ENCODE data around the gene KRTAP5-4. TPM values are rescaled to one million over a fixed set of nuclear protein-coding genes. Genes with fewer than 3 reads are reported as not detected.

The KRTAP5-4 gene
- total RNA-seq, 2 donors from 2014 or later, result not detected

DNA sequence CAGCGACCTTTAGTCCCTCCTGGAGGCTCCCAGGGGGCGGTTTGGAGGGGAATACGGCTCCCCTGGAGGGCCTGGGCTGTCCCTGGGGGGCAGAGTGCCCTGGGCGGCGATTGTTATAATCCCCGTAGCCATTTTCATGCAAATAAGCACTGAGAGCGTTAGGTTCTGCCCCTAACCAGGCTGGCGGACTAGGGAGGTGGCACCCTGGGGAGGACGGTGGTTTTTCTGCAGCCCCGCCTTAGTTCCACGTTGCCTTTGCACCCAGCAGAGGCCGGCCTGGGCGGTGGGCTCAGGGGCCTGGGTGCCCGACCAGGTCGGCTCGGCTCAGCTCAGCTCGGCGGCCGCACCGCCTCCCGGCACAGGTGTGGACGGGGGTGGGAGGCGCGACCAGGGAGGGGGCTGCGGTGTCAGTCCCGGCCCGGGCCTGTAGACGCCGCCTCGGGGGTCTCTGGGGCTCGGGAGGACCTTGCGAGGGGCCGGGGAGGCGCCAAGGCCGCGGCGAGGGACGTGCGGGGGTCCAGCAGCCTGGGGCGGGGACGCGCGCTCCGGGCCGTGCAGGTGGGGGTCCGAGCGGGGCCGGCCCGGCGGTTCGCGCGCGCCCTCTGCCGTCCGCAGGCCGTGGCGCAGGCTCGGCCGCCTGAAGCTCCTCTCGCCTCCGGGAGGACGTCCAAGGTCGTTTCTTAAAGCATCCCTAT, 47.6 kb downstream of the KRTAP5-4 start:
- Histone ChIP-seq H3K9me3 (peaks cover 0 to 8% of the 10 kb centered on the region in 2 donors), H3K4me3 (peak overlapping the region; percentile 24 to 83)
- DNase-seq (ENCODE audit: low spot score), result no peak

DNA sequence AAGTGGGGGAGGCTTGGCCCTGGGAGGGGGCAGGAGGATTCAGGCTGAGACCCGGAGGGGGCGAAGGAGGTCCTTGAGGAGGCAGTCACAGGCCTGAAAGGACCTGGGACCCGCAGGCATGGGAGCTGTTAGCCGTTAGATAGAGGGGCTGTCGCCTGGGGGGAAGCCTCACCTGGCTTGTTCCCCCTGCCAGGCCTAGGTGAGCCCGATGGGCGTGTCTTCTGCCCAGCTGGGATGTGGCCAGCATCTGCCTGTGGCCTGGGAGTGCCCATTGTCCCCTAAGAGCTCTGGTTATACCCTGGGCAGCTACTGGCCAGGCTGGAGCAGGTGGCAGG, 48.1 kb downstream of the KRTAP5-4 start:
- Histone ChIP-seq H3K4me1 (peaks cover 0 to 48% of the 10 kb centered on the region in 2 donors), H3K36me3 (no peaks in the 10 kb centered on the region), H3K4me3 (peak overlapping the region; percentile 24 to 83), H3K27ac (peak overlapping the region; percentile 91 to 93), H3K9me3 (peaks cover 0 to 8% of the 10 kb centered on the region in 2 donors), H3K27me3 (no peaks in the 10 kb centered on the region)
- no peak for DNase-seq (ENCODE audit: low spot score)
- TF ChIP-seq, protein P1, sequence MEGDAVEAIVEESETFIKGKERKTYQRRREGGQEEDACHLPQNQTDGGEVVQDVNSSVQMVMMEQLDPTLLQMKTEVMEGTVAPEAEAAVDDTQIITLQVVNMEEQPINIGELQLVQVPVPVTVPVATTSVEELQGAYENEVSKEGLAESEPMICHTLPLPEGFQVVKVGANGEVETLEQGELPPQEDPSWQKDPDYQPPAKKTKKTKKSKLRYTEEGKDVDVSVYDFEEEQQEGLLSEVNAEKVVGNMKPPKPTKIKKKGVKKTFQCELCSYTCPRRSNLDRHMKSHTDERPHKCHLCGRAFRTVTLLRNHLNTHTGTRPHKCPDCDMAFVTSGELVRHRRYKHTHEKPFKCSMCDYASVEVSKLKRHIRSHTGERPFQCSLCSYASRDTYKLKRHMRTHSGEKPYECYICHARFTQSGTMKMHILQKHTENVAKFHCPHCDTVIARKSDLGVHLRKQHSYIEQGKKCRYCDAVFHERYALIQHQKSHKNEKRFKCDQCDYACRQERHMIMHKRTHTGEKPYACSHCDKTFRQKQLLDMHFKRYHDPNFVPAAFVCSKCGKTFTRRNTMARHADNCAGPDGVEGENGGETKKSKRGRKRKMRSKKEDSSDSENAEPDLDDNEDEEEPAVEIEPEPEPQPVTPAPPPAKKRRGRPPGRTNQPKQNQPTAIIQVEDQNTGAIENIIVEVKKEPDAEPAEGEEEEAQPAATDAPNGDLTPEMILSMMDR (IDR thresholded peaks at IDR 0.05), result no peak

More for the DNA sequence above, 47.6 kb downstream of the KRTAP5-4 start:
- TF ChIP-seq, protein P1 (IDR thresholded peaks at IDR 0.05), result peak; percentile 86 to 97
- H3K27ac ChIP-seq, result peak overlapping the region; percentile 91 to 93
- no peaks in the 10 kb centered on the region for H3K27me3 ChIP-seq
- H3K4me1 ChIP-seq, result peaks cover 0 to 43% of the 10 kb centered on the region in 2 donors
- no peaks in the 10 kb centered on the region for H3K36me3 ChIP-seq

DNA sequence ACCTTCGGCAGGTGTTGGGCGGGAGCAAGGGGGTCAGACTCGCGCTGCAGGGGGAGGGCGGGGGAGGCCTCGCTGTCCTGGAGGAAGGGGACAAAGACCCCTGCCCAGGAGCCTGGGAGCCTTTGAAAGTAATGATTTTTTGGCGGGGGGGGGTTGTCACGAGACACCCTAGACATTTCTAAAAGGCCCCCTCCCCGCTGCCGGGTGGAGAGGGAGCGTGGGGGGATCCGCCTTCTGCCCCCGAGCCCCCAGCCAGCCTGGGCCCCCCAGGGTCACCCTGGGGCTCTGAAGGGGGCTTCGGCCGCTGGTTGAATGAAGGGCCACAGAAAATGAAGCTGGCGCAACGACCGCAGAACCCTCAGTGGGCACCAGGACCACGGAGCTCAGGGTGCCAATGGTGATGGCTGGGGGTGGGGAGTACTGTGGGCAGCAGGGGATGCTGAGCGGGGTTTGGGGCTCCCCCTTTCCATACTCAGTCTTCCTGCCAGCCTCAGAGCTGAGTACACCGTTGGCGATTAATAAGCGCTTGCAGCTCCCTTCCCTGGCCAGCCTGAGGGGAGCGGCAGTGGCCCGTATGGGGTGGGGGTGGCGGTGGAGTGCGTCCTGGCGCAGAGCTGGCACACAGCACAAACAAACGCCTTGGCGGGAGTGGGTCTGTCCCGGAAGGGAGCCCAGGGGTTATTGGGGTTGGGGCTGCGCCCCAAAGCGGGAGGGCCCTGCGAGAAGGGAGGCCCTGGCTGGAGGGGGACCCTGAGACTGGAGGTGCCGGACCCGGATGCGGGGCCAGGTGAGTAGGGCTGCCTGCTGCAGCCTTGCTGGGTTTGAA, 48.6 kb downstream of the KRTAP5-4 start:
- peaks cover 0 to 54% of the 10 kb centered on the region in 2 donors for H3K4me1 ChIP-seq
- TF ChIP-seq, protein P1 (IDR thresholded peaks at IDR 0.05), result no peak
- DNase-seq (ENCODE audit: low spot score), result no peak

DNA sequence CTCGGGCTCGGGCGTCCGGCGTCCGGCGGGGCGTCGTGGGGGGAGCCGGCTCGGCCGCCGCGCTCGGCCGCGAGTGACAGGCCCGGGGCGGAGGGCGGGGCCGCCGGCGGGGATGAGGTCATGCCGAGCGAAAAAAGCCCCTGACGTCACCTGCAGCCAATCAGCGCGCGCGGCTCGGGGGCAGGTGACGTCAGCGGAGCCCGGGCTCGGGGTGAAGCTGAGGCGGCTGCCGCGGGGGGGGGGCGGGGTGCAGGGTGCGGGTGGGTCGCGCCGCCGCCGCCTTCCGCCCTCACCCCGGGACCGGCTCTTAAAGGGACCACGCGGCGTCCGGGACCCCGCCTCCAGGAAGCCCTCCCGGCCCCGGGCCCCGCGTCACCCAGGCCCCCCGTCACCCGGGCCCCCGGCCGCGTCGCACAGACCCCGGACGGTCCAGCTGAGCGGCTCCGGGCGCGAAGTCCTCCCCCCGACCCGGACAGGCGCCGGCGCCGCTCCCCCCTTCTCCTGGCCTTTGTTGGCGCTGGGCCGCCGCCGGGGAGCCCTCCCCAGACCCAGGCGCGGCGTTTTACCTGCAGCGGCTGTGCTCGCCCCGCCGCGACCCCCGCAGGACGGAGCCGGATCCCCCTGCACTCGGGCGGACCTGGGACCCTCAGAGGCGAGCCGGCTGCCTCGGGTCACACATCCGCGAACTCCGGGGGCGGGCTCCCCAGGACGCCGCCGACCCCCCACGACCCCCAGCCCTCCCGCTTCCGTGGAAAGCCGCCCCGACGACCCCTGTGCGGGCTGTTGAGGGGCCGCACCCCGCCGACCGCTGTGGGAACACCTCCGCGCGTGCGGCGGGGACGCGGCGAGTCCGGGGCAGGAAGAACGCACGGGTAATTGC, 49.5 kb downstream of the KRTAP5-4 start, which contains the start of gene DUSP8:
Gene DUSP8, minus strand, starts transcription at position 75 of the 880 bp plus-strand sequence. CDS start 6,445 bp downstream, outside the sequence.
- TF ChIP-seq, protein P1 (IDR thresholded peaks at IDR 0.05), result no peak
- H3K36me3 ChIP-seq, result no peaks in the 10 kb centered on the region
- no peaks in the 10 kb centered on the region for H3K9me3 ChIP-seq
- DNase-seq (ENCODE audit: low spot score), result peak; percentile 92
- H3K4me1 ChIP-seq, result peaks cover 0 to 61% of the 10 kb centered on the region in 2 donors
- peak within 1 kb of the TSS; percentile 91 to 93 for H3K27ac ChIP-seq
- H3K27me3 ChIP-seq, result no peaks in the 10 kb centered on the region
- H3K4me3 ChIP-seq, result peak within 1 kb of the TSS; percentile 82 to 83

More for the DNA sequence above, 48.6 kb downstream of the KRTAP5-4 start:
- H3K9me3 ChIP-seq, result peaks cover 0 to 5% of the 10 kb centered on the region in 2 donors
- H3K36me3 ChIP-seq, result no peaks in the 10 kb centered on the region
- peak overlapping the region; percentile 91 to 93 for H3K27ac ChIP-seq
- peak overlapping the region; percentile 76 to 83 for H3K4me3 ChIP-seq
- no peaks in the 10 kb centered on the region for H3K27me3 ChIP-seq

DNA sequence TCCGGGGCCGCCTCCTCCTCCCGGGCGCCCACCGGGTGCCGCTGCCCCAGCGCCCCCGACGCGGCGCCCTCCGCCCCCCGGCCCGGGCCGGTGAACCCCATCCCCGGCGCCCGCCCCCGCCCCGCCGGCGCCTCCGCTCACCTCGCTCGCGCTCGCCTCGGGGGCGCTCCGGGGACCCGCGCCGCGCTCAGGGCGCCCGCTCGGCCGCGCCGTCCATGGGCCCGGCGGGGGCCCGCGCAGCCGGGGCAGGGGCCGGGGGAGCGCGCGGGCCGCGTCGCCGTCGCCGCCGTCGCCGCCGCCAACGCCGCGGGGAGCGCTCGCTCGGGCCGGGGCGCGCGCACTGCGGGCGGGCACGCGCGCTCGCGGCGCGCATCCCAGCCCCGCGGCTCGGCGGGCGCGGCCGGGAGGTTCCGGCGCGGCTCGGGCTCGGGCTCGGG, 50.2 kb downstream of the KRTAP5-4 start:
- DNase-seq (ENCODE audit: low spot score), result no peak
- Histone ChIP-seq H3K4me3 (peak overlapping the region; percentile 72 to 82), H3K4me1 (peaks cover 0 to 68% of the 10 kb centered on the region in 2 donors), H3K27me3 (no peaks in the 10 kb centered on the region), H3K36me3 (no peaks in the 10 kb centered on the region), H3K27ac (peak overlapping the region; percentile 88 to 93), H3K9me3 (no peaks in the 10 kb centered on the region)
- TF ChIP-seq, protein P1 (IDR thresholded peaks at IDR 0.05), result no peak

Measured in right atrium auricular region (tissue), 2 donors.